ENCODE results near the gene JARID2. TPM values are rescaled to one million over a fixed set of nuclear protein-coding genes. Genes with fewer than 3 reads are reported as not detected.

JARID2 gene
- total and polyA plus RNA-seq, 9 of the 15 experiments (the other 6 are each of a cell fraction or from before 2014, with no cell fraction given): 5.0 to 29.0 (median 15.6) TPM

GRCh38 chr6:15430931-15431405, 185.1 kb downstream of the JARID2 start:
- H4K20me1 ChIP-seq (replicated peaks; ENCODE audit: control insufficient read depth, insufficient read depth, low read length): peaks cover 12% of the 10 kb centered on the region; the same call in 1 of the 2 replicates
- DNase-seq (ENCODE audit: extremely low read depth in 1 of 4, low spot score in 3 of 4) (no peak), ATAC-seq (no peak), FAIRE-seq (no peak)
- no peak overlapping the region for H3K4me3 ChIP-seq
- H3K27me3 ChIP-seq (ENCODE audit: control insufficient read depth in 2 of 2, insufficient read depth in 2 of 2, low read length in 2 of 2): no peaks in the 10 kb centered on the region
- no peak overlapping the region for H3K4me2 ChIP-seq (ENCODE audit: insufficient read depth, low read length)
- in situ Hi-C loops (cut with MboI): no loop called here
- no peaks in the 10 kb centered on the region for H3K9me3 ChIP-seq (replicated peaks; ENCODE audit: control insufficient read depth, insufficient read depth, low read depth, low read length)
- no TSS peak for BruUV-seq (replicated peaks)
- no peak overlapping the region for H3K9ac ChIP-seq (ENCODE audit: insufficient read depth in 1 of 2, low read depth in 2 of 2, low read length in 2 of 2)
- peaks cover 76% of the 10 kb centered on the region for H3K79me2 ChIP-seq (ENCODE audit: control insufficient read depth, insufficient read depth, low read length)
- intact Hi-C loops (cut with micrococcal nuclease): no loop called here
- WGBS (ENCODE audit: insufficient coverage, low coverage, missing lambda C conversion rate): 81% methylated on average over 6 of the region's 6 CpGs
- CTCF ChIA-PET (ENCODE audit: low intra/inter-chr PET ratio): no interaction called here
- H3K27ac ChIP-seq (ENCODE audit: extremely low read depth, low read depth, low read length): no peak overlapping the region
- 0 out of 3 replicates have a peak, but pooled peaks cover 3% of the 10 kb centered on the region for H3K36me3 ChIP-seq (ENCODE audit: control insufficient read depth, insufficient read depth, low read length)
- POLR2A ChIA-PET: interaction anchor here (0.6 to 2.4 kb wide), 2 partner anchors 9 to 38 kb away, joined by 4 to 9 read pairs; no protein-coding TSS in a partner anchor
- H3K4me1 ChIP-seq (replicated peaks in 1 of 2; ENCODE audit: control insufficient read depth in 2 of 2, insufficient read depth in 2 of 2, low read length in 2 of 2): peaks cover 0 to 13% of the 10 kb centered on the region in 2 experiments; a peak in 4 of 5 replicates
- no peak overlapping the region for H2AFZ ChIP-seq (ENCODE audit: low read depth, low read length)
- peaks cover 4% of the 10 kb centered on the region for H3K9me1 ChIP-seq (ENCODE audit: control insufficient read depth, insufficient read depth, low read length)
- TF ChIP-seq TOE1 (IDR thresholded peaks at IDR 0.05; ENCODE audit: borderline replicate concordance) (no peak), TOE1 (CRISPR knock-in tag; IDR thresholded peaks at IDR 0.05; ENCODE audit: borderline replicate concordance, low read depth) (no peak), ZNF695 (CRISPR knock-in tag; IDR thresholded peaks at IDR 0.05) (no peak), RFX1 (IDR thresholded peaks at IDR 0.05) (no peak), PBX2 (CRISPR knock-in tag; IDR thresholded peaks at IDR 0.05; ENCODE audit: low read depth) (no peak), PBX2 (tag; conservative IDR thresholded peaks at IDR 0.05; ENCODE audit: low read depth) (no peak), ARID2 (IDR thresholded peaks at IDR 0.05) (no peak), ZNF318 (IDR thresholded peaks at IDR 0.05; ENCODE audit: borderline replicate concordance in 1 of 2, low read depth in 1 of 2) (no peak), KDM2B (CRISPR knock-in tag; IDR thresholded peaks at IDR 0.05) (no peak), ZNF124 (CRISPR knock-in tag; IDR thresholded peaks at IDR 0.05) (no peak), DMBX1 (CRISPR knock-in tag; IDR thresholded peaks at IDR 0.05; ENCODE audit: borderline replicate concordance) (no peak)

All from K562 (cell line).